HG03378 (cell line): ENCODE measurements around the gene GJA5.
"Not testable (repeated sequence)": the region's sequence is repeated elsewhere in the genome, so short reads cannot be mapped to it uniquely, and the experiment has no call there.

Source experiments
- ATAC-seq: cut with Tn5 transposase; IDR thresholded peaks from one replicate; pipeline ENCODE4 v1.9.1; 2021; ENCODE audit warnings: mild to moderate bottlenecking, moderate library complexity; ENCODE audit not compliant: unreplicated experiment

Gene GJA5

DNA sequence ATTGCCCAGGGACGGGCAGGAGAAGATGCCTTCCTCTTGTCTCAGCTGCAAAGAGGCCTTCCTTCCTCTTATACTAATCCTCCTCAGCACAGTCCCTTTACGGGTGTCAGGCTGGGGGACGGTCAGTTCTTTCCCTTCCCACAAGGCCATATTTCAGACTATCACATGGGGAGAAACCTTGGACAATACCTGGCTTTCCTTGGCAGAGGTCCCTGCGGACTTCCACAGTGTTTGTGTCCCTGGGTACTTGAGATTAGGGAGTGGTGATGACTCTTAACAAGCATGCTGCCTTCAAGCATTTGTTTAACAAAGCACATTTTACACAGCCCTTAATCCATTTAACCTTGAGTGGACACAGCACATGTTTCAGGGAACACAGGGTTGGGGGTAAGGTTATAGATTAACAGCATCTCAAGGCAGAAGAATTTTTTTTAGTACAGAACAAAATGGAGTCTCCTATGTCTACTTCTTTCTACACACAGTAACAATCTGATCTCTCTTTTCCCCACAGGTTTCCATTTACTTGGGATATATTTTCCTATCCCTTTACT lies 26.0 kb downstream of the GJA5 start:
- not testable (repeated sequence) for ATAC-seq

DNA sequence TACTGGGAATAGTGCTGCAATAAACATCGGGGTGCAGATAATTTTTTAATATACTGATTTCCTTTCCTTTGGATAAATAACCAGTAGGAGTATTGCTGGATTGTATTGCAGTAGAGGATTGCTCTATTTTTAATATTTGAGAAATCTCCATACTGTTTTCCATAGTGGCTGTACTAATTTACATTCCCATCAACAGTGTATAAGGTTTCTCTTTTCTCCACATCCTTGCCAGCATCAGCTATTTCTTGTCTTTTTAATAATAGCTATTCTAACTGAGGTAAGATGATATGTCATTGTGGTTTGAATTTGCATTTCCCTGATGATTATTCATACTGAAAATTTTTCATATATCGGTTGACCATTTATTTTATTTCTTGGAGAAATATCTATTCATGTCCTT lies 31.1 kb downstream of the GJA5 start:
- no peak for ATAC-seq

DNA sequence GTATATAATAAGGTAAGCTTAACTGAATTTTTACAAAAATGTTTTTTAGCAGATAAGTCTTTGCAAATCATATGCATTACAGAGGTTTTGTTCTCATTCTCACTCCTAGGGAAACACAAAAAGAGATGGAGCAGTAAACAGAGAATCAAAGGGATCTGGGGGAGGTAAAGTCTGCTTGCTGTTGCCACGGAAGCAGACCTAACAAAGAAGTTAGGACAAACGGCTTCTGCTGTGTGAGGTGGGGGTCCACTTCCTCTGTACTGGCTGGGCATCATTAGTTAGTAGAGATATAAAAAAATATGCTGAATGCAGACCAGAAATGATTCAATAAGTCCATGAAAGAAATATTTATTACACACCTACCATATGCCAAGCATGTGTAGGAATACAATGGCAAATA lies 34.2 kb downstream of the GJA5 start:
- ATAC-seq, result no peak

DNA sequence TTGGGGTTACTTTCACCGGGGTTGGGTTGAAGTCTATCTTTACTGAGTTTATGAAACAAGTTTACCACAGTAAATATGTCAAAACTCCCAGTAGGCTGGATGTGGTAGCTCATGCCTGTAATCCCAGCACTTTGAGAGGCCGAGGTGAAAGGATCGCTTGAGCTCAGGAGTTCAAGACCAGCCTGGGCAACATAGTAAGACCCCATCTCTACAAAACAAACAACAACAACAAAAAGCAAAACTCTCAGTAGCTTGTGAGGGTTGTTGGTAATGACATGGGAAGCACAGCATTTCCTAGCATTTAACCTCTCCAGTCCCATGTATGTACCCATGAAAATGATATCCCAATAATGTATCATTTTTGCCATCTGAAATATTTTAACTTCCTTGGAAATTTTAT lies 34.7 kb downstream of the GJA5 start:
- no peak for ATAC-seq

DNA sequence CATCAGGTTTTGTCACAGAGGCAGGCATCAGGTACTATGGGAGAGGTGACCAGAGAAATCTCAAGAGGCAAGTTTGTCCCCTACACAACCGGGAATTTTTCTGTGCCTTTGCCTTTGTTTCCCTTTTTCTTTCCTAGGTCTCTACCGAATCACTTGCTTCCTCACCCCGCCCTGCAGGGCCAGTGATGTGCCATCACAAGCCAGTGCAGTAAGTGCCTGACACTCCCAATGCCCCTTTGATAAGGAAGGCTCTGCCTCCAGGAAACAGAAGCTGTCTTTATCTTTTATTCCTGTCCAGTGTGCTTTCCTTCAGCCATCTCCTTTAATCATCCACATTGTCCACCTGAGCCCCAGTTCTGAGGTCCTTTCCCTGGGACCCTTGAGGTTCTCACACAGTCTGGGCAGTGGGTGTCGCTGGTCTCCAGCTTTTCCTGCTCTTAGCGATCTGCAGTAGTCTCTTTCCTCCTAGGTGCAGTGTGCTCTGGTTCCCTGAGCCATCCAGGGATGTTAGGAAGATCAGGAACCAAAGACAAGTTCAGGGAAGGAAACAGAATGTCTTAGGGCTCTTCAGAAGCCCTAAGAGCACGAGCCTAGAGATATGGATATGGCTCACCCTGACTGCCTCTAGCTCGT lies 36.6 kb downstream of the GJA5 start:
- no peak for ATAC-seq

DNA sequence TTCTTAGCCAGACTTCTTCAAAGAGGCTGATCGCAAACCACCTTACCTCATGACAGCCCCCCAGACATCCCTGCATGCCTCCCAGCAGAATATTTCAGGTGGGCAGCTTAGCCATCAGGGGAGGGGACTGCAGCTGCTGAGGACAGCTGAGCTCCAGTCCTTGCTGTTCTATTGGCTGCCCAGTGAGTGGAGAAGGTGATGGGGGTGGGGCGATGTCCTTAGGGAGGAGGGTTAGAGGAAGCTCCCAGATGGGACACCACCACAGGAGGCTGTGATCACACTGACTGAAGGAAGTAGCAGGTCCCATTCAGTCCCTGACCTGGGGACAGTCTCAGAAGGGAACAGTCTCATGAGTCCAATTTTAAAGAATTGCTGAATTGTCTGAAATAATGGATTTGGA lies 38.3 kb downstream of the GJA5 start:
- ATAC-seq, result no peak

DNA sequence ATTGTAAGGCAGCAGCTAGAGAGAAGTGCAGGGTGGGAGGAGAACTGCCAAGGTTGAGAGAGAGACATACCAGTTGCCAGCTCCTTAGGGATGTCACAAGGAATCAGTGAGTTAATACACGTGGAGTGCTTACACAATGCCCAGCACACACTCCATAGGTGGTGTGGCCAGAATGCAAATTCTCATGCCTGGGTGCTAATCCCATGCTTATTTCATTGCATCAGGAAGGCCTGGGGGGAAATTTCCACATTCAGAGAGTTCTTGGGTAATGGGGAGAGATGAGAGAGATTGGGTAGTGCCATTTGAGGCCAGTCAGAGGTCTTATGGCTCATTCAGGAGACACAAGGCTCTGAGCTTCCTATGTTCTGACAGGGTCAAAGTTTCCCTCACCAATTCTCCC lies 38.7 kb downstream of the GJA5 start:
- ATAC-seq, result no peak

DNA sequence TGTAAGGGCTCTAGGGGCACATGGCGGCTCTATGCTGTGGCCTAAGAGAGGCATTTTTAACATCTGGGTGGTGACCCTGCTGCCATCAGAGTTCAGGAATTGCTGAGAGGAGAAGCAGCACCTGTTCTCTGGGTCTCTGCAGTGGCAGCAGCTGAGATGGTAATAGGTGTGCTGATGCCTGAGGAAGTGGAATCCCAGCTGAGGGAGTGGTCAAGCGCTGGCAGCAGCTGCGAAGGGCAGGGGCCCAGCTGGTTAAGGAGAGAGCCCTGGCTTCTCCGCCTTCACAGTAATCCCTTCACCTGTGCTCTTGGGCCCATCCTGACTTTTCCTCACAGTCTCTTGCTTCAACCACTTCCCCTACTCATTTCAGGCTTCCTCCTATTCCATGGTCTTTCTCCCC lies 39.8 kb downstream of the GJA5 start:
- no peak for ATAC-seq

DNA sequence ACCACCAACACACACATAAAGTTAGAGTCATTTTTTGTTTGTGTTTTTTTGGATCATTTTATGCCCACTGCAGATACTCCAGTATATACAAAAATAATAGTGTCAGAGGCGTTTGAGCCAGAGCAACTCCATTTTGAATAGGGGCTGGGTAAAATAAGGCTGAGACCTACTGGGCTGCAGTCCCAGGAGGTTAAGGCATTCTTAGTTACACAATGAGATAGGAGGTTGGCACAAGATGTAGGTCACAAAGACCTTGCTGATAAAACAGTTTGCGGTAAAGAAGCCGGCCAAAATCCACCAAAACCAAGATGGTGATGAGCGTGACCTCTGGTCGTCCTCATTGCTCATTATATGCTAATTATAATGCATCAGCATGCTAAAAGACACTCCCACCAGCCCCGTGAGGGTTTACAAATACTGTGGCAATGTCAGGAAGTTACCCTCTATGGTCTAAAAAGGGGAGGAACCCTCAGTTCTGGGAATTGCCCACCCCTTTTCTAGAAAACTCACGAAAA lies 40.6 kb downstream of the GJA5 start:
- no peak for ATAC-seq

DNA sequence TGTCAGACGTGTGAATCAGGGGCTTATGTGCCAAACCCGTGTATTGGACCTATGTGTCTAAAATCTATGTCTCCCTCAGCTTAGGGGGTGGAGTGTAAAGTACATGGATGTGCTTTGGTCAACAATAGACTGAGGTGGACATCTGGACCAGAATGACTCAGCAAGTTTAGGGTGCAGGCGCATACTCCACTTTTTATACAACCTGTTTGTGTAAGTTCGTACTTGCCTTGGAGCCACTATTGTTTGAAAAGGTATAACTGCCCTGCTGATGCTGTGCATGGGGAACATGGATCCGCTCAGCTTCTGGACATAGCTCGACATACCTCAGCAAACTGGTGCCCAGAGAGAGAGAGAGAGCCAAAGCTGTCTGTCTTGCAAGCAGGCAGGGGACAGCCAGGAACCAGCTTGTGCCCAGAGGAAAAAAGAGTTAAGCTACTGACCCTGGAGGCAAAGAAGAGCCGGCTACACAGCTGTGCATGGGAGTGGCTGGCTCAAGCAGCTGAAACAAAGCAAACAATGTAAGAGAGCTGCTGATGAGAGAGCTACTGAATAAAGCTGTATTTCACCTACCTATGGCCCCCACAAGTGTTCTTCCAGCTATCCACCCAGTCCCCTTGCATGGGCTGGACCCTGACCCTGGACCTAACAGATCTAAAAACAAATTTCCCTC lies 41.2 kb downstream of the GJA5 start:
- ATAC-seq, result no peak

DNA sequence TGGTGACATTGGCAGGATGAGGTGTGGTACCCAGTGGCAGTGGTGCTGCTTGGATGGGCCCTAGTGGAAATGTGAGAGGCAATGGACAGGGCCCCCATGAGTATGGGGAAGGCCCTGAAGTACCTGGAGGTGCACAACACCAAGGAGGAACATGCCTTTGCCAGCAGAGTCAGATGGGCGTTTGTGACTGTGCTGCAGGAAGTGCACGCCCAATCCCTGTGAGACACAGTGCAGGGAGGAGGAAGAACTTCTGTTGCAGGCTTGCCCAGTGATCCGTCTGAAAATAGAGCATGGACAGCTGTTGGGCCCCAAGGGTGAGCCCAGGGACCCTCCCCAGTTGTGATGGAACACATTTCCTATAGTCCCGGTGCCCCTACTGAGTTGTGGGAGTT lies 42.7 kb downstream of the GJA5 start:
- no peak for ATAC-seq

DNA sequence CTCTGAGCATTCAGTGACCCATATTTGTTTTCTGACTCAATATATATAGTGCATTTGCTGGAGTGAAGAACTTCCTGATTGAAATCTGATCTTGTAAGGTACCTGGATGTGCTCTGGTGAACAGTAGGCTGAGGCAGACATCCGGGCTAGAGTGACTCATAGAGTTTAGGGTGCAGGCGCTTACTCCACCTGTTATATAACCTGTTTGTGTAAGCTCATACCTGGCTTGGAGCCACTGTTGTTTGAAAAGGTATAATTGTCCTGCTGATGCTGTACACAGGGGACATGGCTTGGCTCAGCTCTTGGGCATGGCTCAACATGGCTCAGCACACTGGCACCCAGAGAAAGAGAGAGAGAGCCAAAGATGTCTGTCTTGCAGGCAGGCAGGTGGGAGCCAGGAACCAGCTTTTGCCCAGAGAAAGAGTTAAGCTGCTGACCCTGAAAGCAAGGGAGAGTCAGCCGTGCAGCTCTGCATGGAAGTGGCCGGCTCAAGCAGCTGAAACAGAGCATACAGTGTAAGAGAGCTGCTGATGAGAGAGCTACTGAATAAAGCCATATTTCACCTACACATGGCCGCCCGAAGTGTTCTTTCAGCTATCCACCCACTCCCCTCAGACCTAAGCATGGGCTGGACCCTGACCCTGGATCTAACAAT lies 43.2 kb downstream of the GJA5 start:
- ATAC-seq, result no peak

DNA sequence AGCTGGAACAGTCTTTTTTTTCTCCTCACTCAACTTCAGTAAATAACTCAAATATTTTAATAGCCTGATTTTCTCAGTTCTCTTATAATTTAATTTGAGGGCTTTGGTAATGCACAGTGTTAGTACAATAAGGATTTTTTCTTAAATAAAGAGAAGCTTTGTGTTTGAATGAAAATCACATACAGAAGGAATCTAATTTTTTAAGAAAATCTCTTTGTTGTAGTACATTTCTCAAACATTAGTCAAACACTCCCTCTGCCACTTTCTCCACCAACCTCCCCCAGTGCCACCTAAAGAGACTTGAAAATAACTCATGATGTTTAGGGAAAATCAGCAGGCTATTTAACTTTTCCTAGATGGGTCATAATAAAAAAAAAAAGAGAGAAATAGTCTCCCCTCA lies 47.8 kb downstream of the GJA5 start:
- no peak for ATAC-seq
